Caco-2 (cell line): ENCODE data around the gene VRK1. TPM values are rescaled to one million over a fixed set of nuclear protein-coding genes. Genes with fewer than 3 reads are reported as not detected.

Experiments used
- BruUV-seq: library from RNA; stranded (reverse); fragments of 400-500 nt; replicated peaks from 2 replicates; lab custom pipeline; 2021; lab: Mats Ljungman, UMichigan
- CTCF ChIA-PET: fragments of 300-600 bp; sonication (Branson Sonifier 250); formaldehyde crosslinking; loops from one replicate; lab custom pipeline; 2022; ENCODE audit warnings: antibody characterized with exemption; lab: Charles Lee
- POLR2A ChIA-PET: fragments of 300-600 bp; sonication (Branson Sonifier 250); formaldehyde crosslinking; loops from one replicate; lab custom pipeline; 2022; ENCODE audit warnings: antibody characterized with exemption; lab: Charles Lee
- DNase-seq, 2 experiments: peaks; one replicate each; pipeline versions ENCODE4 v3.0.0 to v3.0.0-alpha.2; 2020 to 2022
- H3K27me3 ChIP-seq: replicated peaks from 2 replicates; pipeline ENCODE4 v1.6.0; 2011; ENCODE audit warnings: low read length; ENCODE audit not compliant: control insufficient read depth, insufficient read depth
- H3K36me3 ChIP-seq: 2 replicates; pipeline ENCODE4 v1.5.1; 2011; ENCODE audit warnings: low read length; ENCODE audit not compliant: control insufficient read depth, insufficient read depth
- H3K4me1 ChIP-seq: fragments of 250-450 bp; sonication (Bioruptor Pico); 2 replicates; pipeline ENCODE4 v1.5.1; 2020; ENCODE audit warnings: mild to moderate bottlenecking
- H3K4me3 ChIP-seq: 2 replicates; pipeline ENCODE4 v1.5.1; 2011; ENCODE audit warnings: low read depth, mild to moderate bottlenecking, control low read depth, low read length
- H3K9me3 ChIP-seq: fragments of 250-450 bp; sonication (Bioruptor Pico); 2 replicates; pipeline ENCODE4 v1.5.1; 2020; ENCODE audit warnings: mild to moderate bottlenecking, moderate library complexity
- H3K27ac Mint-ChIP-seq: one replicate; pipeline ENCODE4 v1.8.0; 2022; ENCODE audit warnings: mixed read lengths; ENCODE audit not compliant: unreplicated experiment
- H3K27me3 Mint-ChIP-seq: one replicate; pipeline ENCODE4 v1.8.0; 2022; ENCODE audit warnings: mixed read lengths; ENCODE audit not compliant: insufficient read depth, unreplicated experiment
- H3K36me3 Mint-ChIP-seq: one replicate; pipeline ENCODE4 v1.8.0; 2022; ENCODE audit warnings: mild to moderate bottlenecking, mixed read lengths; ENCODE audit not compliant: insufficient read depth, unreplicated experiment
- H3K4me1 Mint-ChIP-seq: one replicate; pipeline ENCODE4 v1.8.0; 2022; ENCODE audit warnings: low read depth, mixed read lengths; ENCODE audit not compliant: unreplicated experiment
- H3K4me3 Mint-ChIP-seq: one replicate; pipeline ENCODE4 v1.8.0; 2022; ENCODE audit warnings: mild to moderate bottlenecking, moderate library complexity, mixed read lengths; ENCODE audit not compliant: unreplicated experiment
- H3K9me3 Mint-ChIP-seq: one replicate; pipeline ENCODE4 v1.8.0; 2022; ENCODE audit warnings: mixed read lengths; ENCODE audit not compliant: unreplicated experiment
- intact Hi-C: fragments of 100-400 bp; cut with micrococcal nuclease; formaldehyde crosslinking; loops from one replicate; pipeline ENCODE4 v1.10.0; 2022; ENCODE audit not compliant: unreplicated experiment
- total RNA-seq: library from RNA; stranded (reverse); gene quantifications from 2 replicates; pipeline ENCODE4 v1.2.3, GENCODE V29; 2022
- TF ChIP-seq, protein P1 (sequence below), 2 experiments: fragments of 200-600 bp in 1 of 2; IDR thresholded peaks; 1 replicate in 1 of 2; 2 replicates in 1 of 2; pipeline versions ENCODE4 v1.5.1 to v1.8.0; 2011 to 2022; ENCODE audit warnings: antibody characterized with exemption in 1 of 2, control low read depth in 1 of 2, inconsistent platforms in 1 of 2, low read depth in 1 of 2, low read length in 1 of 2, mild to moderate bottlenecking in 1 of 2, moderate library complexity in 1 of 2; ENCODE audit not compliant: insufficient read depth in 1 of 2, severe bottlenecking in 1 of 2, unreplicated experiment in 1 of 2

Gene VRK1
- total RNA-seq, 1 experiment from 2014 or later, result 42.1 TPM

DNA sequence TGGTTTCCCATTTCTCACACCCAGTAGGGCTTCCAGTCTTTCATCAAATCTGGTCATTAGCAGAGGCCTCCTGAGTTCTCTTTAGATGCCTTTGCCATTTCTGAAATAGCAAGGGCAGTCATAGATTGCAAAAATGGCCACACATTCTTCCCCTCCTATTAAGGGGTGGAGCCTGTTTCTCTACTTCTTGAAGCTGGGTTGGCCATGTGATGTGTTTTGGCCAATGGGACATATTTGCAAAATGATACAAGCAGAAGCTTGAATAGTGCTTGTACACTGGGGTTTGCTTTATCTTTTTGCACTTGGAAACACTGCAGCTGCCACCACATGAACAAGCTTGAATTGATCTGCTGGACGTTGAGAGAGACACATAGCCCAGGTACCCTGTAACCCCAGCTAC lies 109.3 kb downstream of the VRK1 start:
- ChIA-PET CTCF (no interaction called here), POLR2A (no interaction called here)
- TF ChIP-seq, protein P1, sequence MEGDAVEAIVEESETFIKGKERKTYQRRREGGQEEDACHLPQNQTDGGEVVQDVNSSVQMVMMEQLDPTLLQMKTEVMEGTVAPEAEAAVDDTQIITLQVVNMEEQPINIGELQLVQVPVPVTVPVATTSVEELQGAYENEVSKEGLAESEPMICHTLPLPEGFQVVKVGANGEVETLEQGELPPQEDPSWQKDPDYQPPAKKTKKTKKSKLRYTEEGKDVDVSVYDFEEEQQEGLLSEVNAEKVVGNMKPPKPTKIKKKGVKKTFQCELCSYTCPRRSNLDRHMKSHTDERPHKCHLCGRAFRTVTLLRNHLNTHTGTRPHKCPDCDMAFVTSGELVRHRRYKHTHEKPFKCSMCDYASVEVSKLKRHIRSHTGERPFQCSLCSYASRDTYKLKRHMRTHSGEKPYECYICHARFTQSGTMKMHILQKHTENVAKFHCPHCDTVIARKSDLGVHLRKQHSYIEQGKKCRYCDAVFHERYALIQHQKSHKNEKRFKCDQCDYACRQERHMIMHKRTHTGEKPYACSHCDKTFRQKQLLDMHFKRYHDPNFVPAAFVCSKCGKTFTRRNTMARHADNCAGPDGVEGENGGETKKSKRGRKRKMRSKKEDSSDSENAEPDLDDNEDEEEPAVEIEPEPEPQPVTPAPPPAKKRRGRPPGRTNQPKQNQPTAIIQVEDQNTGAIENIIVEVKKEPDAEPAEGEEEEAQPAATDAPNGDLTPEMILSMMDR (IDR thresholded peaks at IDR 0.05; ENCODE audit: insufficient read depth in 1 of 2, low read depth in 1 of 2, low read length in 1 of 2, severe bottlenecking in 1 of 2, unreplicated experiment in 1 of 2), result no peak
- no peaks in the 10 kb centered on the region for H3K36me3 Mint-ChIP-seq
- 0 out of 2 replicates have a peak, but pooled peaks cover 10% of the 10 kb centered on the region for H3K4me1 ChIP-seq
- no peaks in the 10 kb centered on the region for H3K27me3 Mint-ChIP-seq
- H3K27ac Mint-ChIP-seq, result no peak overlapping the region
- no peak for DNase-seq
- H3K4me3 ChIP-seq, result no peak overlapping the region
- H3K4me3 Mint-ChIP-seq, result no peak overlapping the region
- H3K27me3 ChIP-seq, result no peaks in the 10 kb centered on the region
- BruUV-seq, result no TSS peak
- intact Hi-C loops, result no loop called here
- peaks cover 15% of the 10 kb centered on the region for H3K4me1 Mint-ChIP-seq
- H3K36me3 ChIP-seq, result no peaks in the 10 kb centered on the region
- no peaks in the 10 kb centered on the region for H3K9me3 Mint-ChIP-seq
- peaks cover 5% of the 10 kb centered on the region; the same call in 1 of the 2 replicates for H3K9me3 ChIP-seq

DNA sequence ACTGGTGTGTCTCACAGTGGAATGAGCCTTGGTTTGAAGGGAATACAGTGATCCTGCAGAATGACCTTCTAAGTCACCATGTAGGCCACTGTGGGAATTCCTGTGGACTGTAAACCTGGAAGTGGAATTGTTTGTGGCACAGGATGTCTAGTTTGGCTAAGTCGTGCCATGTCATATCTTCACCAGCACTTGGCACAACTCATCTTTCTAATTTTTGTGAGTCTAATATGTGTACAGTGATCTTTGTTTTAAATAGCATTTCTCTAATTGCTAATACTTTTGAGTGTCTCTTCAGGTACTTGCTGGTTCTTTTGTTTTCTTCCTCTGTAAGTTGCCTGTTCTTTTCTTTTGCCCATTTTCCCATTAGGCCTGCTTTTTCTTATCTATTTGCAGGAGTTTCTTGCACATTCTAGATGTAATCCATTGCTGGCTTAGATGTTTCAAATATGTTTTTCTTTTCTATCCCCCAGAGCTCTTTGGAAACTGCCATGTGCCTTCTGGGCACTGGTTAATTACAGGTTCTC lies 112.7 kb downstream of the VRK1 start:
- ChIA-PET CTCF (no interaction called here), POLR2A (no interaction called here)
- Histone ChIP-seq H3K9me3 (peaks cover 5% of the 10 kb centered on the region; the same call in 1 of the 2 replicates), H3K4me1 (no peaks in the 10 kb centered on the region), H3K36me3 (no peaks in the 10 kb centered on the region), H3K27me3 (no peaks in the 10 kb centered on the region), H3K4me3 (no peak overlapping the region)
- no peaks in the 10 kb centered on the region for H3K27me3 Mint-ChIP-seq
- H3K27ac Mint-ChIP-seq, result no peak overlapping the region
- no peaks in the 10 kb centered on the region for H3K36me3 Mint-ChIP-seq
- no peaks in the 10 kb centered on the region for H3K9me3 Mint-ChIP-seq
- no peak for DNase-seq
- no peaks in the 10 kb centered on the region for H3K4me1 Mint-ChIP-seq
- TF ChIP-seq, protein P1 (IDR thresholded peaks at IDR 0.05; ENCODE audit: insufficient read depth in 1 of 2, low read depth in 1 of 2, low read length in 1 of 2, severe bottlenecking in 1 of 2, unreplicated experiment in 1 of 2), result no peak
- BruUV-seq, result no TSS peak
- intact Hi-C loops, result no loop called here
- H3K4me3 Mint-ChIP-seq, result no peak overlapping the region

GRCh38 chr14:96911499-96912149 lies 114.4 kb downstream of the VRK1 start:
- Histone ChIP-seq H3K9me3 (peaks cover 5% of the 10 kb centered on the region; the same call in 1 of the 2 replicates), H3K36me3 (no peaks in the 10 kb centered on the region), H3K27me3 (no peaks in the 10 kb centered on the region), H3K4me1 (no peaks in the 10 kb centered on the region), H3K4me3 (no peak overlapping the region)
- no peaks in the 10 kb centered on the region for H3K36me3 Mint-ChIP-seq
- intact Hi-C loops, result no loop called here
- no peak overlapping the region for H3K4me3 Mint-ChIP-seq
- POLR2A ChIA-PET, result no interaction called here
- DNase-seq, result no peak
- TF ChIP-seq, protein P1 (IDR thresholded peaks at IDR 0.05; ENCODE audit: insufficient read depth in 1 of 2, low read depth in 1 of 2, low read length in 1 of 2, severe bottlenecking in 1 of 2, unreplicated experiment in 1 of 2), result no peak
- no peaks in the 10 kb centered on the region for H3K9me3 Mint-ChIP-seq
- H3K27ac Mint-ChIP-seq, result no peak overlapping the region
- BruUV-seq, result no TSS peak
- H3K4me1 Mint-ChIP-seq, result no peaks in the 10 kb centered on the region
- CTCF ChIA-PET, result no interaction called here
- no peaks in the 10 kb centered on the region for H3K27me3 Mint-ChIP-seq
